GM18907 (cell line): ENCODE measurements around the gene CNTNAP2.

ENCODE experiments used
- ATAC-seq: cut with Tn5 transposase; IDR thresholded peaks from one replicate; pipeline ENCODE4 v1.9.1; 2021; ENCODE audit warnings: mild to moderate bottlenecking, moderate library complexity; ENCODE audit not compliant: unreplicated experiment

CNTNAP2 gene

DNA sequence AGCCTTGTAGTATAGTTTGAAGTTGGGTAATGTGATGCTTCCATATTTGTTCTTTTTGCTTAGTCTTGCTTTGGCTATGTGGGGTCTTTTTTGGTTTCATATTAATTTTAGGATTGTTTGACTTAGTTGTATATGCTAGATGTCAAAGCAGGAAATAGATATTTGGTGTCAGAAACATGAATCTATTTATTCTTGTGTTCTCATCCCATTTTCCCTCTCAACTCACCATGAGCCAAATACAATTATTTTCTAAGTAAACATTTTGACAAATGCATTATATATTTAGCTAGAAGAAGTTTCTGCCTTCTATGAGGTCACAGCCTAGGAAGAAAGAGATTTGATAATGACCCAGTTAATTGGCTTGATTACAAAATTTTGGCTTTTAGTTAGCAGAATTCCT lies 1313.4 kb downstream of the CNTNAP2 start:
- ATAC-seq = no peak

DNA sequence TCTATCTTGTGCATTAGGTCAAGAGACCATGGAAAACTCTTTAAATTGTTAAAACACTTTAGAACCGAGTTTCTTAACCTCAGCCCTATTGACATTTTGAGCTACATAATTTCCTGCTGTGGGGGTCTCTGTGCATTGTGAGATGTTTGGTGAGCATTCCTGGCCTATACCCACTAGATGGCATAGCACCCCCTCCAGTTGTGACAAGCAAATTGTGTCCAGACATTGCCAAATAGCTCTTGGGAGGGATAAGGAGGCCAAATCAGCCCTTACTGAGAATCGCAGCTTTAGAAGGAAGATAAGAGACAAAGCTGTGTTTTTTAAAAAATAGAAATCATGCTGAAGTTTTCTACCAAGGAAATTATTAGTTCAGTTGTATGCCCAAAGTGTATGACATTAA lies 1315.5 kb downstream of the CNTNAP2 start:
- no peak for ATAC-seq

DNA sequence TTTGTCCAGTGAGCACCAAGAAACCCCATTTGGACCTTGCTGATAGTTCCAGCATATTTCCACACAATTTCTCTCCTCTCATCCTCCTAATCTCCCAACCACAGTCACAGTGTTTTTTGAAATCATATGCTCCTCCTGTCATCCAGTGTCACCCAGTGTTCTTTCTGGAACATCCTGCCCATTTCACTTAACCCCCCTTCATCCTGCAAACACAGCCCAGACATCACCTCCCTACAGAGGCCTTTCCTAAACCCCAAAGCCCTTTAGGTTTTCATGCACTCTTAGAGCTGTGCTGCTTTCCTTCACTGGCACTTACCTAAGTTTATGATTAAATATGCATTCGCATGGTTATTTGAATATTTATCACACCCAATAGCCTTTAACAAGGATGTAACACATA lies 1316.0 kb downstream of the CNTNAP2 start:
- ATAC-seq = no peak

DNA sequence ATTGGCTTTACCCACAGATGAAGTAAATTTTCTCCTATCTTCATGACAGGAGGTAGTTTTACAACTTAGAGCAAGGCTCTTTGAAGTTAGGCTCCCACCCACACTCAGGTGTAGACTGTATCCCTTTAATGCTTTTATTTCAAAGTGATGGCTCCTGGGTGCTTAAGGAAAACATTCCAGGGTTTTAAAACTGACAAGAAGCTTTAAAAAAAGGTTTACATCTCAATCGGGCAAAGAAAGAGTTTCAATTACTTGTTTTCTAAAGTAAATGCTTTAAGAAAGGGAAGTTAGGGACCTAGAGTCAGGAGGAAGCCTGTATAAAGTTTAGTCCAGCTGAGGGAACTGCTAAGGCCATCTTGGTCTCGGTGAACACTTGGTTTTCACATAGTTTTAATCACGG lies 1320.1 kb downstream of the CNTNAP2 start:
- no peak for ATAC-seq

DNA sequence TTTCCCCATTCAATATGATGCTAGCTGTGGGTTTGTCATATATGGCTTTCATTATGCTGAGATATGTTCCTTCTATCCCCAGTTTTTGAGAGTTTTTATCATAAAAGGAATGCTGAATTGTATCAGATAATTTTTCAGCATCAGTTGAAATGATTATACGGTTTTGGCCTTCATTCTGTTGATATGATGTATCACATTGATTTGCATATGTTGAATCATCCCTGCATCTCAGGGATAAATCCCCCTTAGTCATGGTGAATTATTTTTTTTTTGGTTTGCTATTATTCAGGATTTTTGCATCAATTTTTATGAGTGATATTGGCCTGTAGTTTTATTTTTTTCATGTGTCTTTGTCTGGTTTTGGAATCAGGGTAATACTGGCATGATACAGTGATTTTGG lies 1321.6 kb downstream of the CNTNAP2 start:
- ATAC-seq = no peak

DNA sequence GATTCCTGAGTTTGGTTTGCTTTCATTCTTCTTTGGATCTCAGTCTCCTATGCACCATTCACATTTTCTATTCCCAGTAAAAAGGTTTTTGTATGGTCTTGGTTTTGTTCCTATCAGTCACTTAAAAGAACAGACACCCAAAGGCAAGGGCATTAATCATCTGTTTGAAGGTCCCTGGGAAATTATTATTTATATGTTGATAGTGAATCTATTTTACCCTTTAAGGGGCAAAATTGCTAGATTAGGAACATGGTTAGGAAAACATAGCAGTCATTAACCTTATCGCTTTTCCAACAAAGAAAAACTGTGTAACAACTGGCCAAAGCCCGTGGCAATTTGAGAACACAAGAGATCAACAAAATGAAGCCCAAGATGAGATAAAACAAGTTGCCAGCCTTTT lies 1327.3 kb downstream of the CNTNAP2 start:
- no peak for ATAC-seq

DNA sequence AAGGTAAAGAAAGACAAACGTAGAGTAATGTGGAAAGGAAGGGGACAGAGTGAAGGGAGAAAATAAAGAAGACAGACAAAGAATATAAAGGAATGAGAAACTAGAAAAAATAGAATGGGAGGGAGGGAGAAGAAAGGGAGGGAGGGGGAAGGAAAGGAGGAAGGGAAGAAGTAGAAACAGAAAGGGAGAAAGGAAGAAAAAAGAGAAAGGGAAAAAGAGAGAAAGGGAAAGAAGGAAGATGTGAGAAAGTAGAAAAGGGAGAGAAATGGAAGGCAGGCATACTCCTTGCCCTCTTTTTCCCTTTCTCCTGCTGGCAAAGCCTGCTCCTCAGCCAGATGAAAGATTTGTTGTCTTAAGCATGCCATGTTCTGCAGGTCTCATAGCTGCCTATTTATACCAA lies 1336.2 kb downstream of the CNTNAP2 start:
- no peak for ATAC-seq

DNA sequence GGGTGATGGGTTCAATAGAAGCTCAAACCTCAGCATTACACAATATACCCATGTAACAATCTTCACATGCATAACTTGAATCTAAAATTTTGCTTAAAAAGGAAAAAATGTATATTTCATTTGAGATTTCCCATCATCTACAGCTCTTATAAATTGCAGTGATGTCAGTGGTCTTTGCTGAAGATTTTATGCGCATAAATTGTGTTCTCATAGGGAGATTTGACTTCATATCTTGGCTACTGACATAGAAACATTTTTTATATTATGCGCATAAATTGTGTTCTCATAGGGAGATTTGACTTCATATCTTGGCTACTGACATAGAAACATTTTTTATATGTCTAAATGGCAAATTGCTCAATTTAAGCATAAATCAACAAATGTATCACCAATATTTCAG lies 1348.6 kb downstream of the CNTNAP2 start:
- ATAC-seq = no peak

DNA sequence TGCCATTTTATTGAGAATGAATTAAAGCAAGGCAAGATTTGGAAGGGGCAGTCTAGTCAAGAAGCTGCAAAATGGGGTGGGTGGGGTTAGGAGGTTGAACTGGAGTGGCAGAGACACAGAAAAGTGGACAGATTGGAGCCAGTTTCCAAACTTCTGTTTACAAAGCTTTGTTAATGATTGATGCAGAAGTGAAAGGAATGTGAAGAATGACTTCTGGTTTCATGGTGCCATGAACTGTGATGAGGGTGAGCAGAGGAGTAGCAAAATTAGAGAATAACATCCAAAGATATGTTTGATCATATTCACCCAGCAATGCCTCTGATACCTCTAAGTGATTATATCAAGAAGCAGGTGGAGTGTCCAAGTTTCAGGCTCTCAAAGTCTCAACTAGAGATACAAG lies 1356.0 kb downstream of the CNTNAP2 start:
- no peak for ATAC-seq

DNA sequence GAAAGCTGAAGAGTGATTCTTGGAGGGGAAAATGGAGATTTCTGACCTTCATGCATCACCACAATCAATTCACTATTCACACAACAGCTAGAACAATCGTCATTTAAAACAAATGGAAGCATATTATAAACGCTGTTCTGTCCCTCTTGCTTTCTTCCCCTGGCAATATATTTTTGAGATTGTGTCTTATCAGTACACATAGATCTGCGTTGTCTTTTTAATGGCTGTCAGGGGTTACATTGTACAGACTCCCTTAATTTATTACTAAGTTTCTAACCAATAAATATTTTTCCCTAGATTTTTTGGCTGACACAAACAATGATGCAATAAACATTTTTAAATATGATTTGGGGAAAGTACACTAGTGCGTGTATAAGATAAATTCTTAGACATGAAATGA lies 1358.3 kb downstream of the CNTNAP2 start:
- no peak for ATAC-seq

DNA sequence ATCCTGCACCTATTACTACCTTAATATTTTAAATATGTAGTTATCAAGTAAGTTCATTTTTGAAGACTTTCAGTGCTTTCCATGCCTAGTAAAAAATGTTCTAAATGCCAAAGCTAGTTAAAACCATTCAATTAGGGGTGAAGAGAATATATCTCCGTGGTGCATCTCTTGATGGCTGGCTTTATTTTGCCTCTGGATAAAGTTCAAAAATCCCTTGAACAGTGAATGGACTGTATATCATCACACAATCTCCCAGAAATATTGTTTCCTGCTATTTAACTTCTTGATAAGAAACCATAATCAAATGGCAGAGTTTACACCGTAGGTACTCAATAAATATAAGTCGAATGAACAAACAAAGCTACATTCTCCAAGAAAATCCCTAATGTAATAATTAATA lies 1360.9 kb downstream of the CNTNAP2 start:
- no peak for ATAC-seq

DNA sequence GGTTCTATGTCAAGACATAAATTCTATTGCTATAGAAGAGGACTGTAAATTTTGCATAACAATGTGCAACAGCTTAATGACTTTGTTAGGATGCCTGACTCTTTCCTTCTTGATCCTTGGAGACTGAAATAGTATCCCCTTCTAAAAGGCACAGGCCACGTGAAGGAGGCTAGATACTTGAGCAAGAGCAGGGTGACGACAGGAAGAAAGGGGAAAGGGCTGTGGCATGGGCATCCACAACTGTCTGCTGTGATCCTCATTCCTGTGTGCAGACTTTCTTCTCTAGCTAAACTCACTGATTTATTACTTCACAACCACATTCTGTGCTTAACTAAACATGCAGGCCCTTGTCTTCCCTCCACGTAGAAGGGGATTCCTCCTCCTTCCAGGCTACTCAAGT lies 1362.2 kb downstream of the CNTNAP2 start:
- ATAC-seq = no peak

DNA sequence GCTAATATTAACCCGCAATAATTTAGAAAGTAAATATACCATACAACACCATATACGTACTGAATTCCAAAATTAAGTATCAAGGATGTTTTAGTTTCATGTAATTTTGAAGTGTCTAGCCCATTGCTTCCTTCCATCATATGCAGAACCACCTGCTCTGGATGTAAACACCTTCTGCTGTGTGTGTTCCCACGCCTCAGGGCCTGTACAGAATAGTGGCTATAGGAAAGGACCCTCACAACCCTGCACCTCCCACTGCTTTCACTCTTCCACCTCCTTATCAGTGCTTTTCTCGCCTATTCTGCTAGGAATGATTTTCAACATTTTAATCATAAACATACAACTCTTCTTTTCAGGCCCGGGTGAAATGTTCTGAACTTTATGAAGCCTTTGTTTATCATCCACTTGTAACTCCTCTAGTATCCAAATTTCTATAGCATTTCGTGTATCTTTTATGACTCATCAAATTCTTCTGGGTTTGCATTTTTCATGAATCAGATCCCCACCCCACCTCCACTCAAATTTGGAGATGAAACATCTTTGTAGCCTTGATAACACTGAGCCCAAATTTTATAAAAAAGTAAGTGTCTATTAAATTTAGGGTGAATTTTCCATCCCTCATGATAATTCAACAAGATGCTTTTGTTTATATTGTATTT lies 1367.2 kb downstream of the CNTNAP2 start:
- no peak for ATAC-seq

DNA sequence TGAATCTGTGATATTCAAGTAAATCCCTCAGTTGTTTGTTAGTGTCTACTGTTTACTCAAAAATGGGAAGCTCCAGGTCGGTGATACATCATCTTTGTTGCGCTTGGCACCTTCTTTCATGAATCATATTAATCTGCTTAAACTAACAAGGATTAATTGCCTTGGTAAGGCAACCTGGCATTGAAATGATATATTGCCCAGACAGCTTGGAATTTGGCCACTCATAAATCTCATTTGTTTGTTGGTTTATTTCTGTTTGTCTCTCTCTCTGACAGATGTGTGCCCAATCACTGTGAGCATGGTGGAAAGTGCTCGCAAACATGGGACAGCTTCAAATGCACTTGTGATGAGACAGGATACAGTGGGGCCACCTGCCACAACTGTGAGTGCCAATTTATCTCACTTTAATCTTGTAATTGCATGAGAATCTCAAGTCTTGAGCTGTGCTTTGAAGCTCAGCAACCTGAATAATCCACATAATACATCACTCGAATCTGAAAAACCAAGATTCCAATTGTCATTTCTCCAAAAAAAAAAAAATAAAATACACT lies 1369.1 kb downstream of the CNTNAP2 start:
- ATAC-seq = no peak

DNA sequence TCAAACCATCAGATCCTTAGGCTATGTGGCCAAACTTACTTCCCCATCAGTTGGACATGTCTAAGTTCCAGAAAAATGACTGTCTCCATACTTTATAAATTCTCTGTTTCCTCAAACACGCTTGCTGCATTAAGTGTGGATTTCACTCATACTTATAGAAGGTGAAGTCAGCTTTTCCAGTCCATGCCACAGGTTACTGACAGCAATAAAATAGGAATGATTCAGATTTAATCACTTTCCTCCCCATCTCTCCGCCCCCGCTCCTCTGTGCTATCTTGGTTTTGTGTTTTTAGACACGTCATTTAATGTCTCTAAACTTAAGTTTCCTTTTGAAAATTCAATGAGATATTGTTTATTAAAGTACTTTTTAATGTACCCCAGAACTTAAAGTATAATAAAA lies 1376.0 kb downstream of the CNTNAP2 start:
- no peak for ATAC-seq

DNA sequence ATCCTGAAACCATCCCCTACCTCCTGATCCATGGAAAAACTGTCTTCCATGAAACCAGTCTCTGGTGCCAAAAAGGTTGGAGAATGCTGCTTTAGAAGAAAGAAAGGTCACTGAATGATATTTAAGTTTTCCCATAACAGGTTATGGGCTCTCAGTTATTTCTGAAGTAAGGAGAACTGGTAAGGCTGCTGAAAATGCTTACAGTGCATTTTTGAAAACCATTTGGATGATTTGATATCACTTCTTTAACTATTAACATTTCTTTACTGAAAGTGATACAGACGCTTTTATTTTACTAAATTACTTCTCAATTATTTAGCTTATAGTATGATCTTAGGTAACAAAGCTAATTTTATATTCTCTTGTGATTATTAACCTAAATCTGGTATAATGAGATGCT lies 1379.6 kb downstream of the CNTNAP2 start:
- ATAC-seq = no peak

DNA sequence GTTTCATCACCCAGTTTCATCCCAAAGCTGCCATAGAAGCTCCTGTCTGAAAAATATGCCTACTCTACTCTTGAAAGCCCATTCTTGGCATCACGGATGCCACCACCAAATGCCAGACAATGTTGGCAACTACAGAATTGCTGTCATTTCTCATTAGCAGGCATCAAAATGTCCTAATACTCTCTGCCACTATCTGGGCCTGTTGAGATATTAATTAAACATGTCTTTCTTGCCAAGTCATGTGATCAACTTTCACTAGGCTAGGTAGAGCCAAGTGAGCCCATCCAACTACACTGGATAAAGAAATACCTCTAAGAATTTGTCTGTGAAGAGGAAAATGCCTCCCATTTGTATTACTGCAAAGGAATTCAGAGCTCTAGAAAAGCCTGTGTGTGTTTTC lies 1380.6 kb downstream of the CNTNAP2 start:
- ATAC-seq = no peak

DNA sequence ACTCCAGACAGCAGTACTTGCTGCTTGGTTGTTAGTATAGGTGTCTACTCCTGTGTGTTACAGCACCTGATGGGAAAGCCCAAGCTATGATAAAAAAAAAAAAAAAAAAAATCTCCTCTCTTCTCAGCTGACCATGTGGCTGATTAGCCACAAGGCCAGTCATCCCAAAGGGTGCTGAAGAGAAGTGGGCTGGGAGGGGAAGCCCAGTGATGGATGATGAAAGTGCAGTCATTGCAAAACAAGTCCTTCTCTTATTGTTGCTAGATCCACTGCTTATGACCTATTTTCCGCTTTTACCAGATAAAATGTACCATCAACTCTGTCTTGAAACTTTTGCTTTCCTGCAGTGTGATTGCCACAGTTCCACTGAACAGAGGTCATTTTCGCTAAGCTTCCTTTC lies 1381.5 kb downstream of the CNTNAP2 start:
- ATAC-seq = no peak

DNA sequence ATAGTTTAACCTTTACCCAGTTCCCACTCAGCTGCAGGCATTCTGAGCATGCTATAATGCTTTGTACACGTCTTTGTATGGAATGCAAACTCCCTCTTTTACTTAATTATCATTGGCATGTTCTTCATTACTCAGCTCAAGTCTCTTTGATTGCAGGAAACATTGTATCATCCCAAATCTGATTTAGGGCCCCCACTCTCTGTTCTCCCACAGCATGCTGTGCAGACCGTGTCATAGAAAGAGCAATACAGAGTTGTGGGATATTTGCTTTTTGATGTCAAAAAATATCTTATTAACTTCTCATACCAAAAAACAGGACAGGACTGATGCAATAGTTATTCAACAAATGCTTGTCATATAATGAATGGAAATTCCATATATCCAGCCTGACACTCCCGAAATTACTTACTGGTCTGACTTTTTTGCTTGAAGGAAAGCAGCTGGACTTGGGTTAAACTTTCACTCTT lies 1392.5 kb downstream of the CNTNAP2 start:
- ATAC-seq = no peak

DNA sequence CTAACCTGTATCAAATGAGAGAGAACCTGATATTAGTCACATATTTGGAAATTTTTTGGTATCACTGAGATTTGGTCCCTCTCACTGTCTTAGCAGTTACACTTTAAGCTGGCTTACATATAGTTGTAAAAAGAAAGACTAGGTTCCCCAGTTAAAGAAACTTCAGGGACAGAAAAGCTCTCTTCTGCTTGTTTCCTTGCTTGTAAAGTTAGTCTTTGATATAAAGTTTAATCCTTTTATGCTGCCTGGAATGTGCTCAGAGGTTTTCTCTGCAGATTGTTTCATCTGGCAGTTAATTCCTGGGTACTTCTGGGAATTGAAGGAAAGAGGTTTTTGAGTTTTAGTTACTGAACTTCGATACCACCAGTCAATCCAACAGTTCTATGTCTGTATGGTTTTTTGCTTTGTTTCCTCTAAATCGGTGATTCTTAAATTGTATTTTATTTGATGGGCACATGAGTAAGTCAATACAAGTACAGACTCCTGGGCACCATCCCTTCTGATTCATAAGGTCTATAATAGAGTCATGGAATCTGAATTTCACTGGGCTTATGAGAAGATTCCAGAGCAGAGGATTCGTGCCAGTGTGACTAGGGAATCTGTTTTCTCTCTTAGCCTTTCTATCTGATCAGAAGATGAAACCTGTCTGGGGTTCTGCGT lies 1393.1 kb downstream of the CNTNAP2 start:
- ATAC-seq = no peak

DNA sequence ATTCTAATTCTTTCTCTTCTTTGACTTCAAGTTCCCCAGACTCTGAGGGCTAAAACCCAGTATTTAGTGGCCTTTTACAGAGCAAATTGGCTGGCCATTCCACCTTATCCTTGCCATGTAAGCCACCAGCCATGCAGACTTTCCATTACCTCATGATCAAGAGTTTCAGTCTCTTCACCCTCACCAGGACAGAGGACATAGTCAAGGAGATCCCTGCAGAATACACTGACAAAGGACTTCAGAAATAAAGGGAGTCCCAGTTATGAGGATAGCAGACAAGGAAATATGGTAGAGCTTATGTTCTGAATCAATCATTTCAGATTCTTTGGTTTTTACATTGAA lies 1393.6 kb downstream of the CNTNAP2 start:
- no peak for ATAC-seq

DNA sequence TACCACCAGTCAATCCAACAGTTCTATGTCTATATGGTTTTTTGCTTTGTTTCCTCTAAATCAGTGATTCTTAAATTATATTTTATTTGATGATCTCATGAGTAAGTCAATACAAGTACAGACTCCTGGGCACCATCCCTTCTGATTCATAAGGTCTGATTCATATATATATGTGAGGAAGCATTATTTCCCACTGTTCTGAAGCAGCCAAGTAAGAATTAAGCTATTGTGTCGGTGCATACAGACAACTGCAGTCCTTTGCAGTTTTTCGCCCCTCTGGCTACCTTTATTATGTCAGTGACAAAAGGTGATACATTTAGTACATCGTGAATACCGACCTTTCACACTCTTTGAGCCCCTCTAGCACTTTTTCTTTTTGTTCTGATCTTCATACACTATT lies 1394.3 kb downstream of the CNTNAP2 start:
- no peak for ATAC-seq

DNA sequence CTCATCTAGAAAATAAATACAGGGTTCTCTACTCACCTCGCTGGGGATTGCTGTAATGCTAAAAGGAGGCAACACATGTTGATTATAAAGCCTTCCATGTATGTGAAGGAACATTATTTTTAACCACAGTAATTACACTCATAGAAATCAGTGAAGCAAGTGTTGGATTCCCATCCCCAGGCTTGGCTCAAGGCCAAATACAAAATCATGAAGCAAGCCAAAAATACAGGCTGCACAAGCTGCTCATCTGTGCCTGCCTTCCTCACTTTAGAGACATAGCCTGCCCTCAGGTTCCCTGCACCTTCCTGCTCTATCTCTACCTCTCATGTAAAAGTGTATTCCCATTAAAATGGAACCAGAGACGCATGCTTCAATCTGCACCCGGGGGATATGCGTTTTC lies 1396.8 kb downstream of the CNTNAP2 start:
- ATAC-seq = no peak
